ENCODE data around the gene KCNMA1.

DNA sequence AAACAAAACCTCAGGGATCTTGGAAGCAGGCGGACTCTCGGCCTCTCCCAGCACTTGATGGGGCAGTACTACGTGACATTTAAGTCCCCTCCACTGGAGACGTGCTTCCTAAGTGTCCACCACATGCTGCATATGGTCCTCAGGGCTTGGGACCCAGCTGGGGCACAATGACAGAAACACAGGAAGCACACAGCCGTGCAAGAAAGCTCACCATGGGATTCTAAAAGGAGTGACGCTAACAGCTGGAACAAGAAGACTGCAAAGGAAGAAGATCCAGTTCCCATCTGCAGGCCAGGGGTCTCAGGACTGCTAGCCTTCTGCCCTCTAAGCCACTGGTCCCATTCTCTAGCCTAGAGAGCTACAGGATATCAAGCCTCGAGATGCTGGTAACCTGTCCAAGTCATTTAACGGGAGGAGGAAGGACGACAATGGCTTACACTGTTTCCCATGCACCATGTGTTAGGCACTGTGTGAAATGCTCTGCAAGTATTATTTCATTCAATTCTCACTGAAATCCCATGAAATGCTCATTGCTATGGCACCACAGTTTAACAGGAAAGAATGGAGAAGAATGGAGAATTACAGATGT lies 61.1 kb downstream of the KCNMA1 start:
- TF ChIP-seq, protein P1, sequence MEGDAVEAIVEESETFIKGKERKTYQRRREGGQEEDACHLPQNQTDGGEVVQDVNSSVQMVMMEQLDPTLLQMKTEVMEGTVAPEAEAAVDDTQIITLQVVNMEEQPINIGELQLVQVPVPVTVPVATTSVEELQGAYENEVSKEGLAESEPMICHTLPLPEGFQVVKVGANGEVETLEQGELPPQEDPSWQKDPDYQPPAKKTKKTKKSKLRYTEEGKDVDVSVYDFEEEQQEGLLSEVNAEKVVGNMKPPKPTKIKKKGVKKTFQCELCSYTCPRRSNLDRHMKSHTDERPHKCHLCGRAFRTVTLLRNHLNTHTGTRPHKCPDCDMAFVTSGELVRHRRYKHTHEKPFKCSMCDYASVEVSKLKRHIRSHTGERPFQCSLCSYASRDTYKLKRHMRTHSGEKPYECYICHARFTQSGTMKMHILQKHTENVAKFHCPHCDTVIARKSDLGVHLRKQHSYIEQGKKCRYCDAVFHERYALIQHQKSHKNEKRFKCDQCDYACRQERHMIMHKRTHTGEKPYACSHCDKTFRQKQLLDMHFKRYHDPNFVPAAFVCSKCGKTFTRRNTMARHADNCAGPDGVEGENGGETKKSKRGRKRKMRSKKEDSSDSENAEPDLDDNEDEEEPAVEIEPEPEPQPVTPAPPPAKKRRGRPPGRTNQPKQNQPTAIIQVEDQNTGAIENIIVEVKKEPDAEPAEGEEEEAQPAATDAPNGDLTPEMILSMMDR (IDR thresholded peaks at IDR 0.05) = no peak
- no peak for TF ChIP-seq POLR2AphosphoS5 (IDR thresholded peaks at IDR 0.05)
